Astrocyte (in vitro differentiated cells and primary cell): Measurements from ENCODE around the gene RTBDN.

Source experiments
- CTCF ChIP-seq: IDR thresholded peaks from 2 replicates; pipeline ENCODE4 v1.5.1; 2011; ENCODE audit warnings: low read depth, mild to moderate bottlenecking, inconsistent platforms, low read length, moderate library complexity; ENCODE audit not compliant: insufficient read depth
- EZH2 ChIP-seq: IDR thresholded peaks from 2 replicates; pipeline ENCODE4 v1.6.1; 2012; ENCODE audit warnings: mild to moderate bottlenecking, low read length, inconsistent platforms; ENCODE audit not compliant: insufficient read depth

- TF ChIP-seq CTCF (no peak), EZH2 (no peak)
Measured at GRCh38 chr19:12821761-12822160, 12.6 kb downstream of the RTBDN start.
